ENCODE results near the gene SIRT3. TPM values are rescaled to one million over a fixed set of nuclear protein-coding genes. Genes with fewer than 3 reads are reported as not detected.

Gene SIRT3
- 17.6 TPM for total RNA-seq
- long read RNA-seq, transcript SIRT3-214 (7 exons, 1,588 nt) = minor isoform, 6 of 40 reads
- long read RNA-seq, transcript SIRT3-201 (7 exons, 2,543 nt) = major isoform, 15 of 40 reads
- long read RNA-seq, partial matches to known transcripts = 3 of 40 reads
- long read RNA-seq, other reads (novel, unspliced or antisense) = 15 of 40 reads

- Histone ChIP-seq H3K27me3 (ENCODE audit: low read depth) (no peaks in the 10 kb centered on the region), H3K36me3 (peaks cover 28% of the 10 kb centered on the region), H3K9me3 (no peaks in the 10 kb centered on the region), H3K27ac (peak within 1 kb of the TSS; percentile 96), H3K4me3 (peak within 1 kb of the TSS; percentile 94), H3K4me1 (peaks cover 27% of the 10 kb centered on the region)
- TF ChIP-seq CTCF (IDR thresholded peaks at IDR 0.05) = no peak
- intact Hi-C loops (cut with DNase I) = no loop called here
- DNase-seq (peak; percentile 89), ATAC-seq (peak; percentile 95 to 96)
Measured at GRCh38 chr11:235997-236773, at the start of gene SIRT3. Gene SIRT3, minus strand, starts transcription at chr11:236342. Its CDS starts 14 bp downstream, at chr11:236328.

GRCh38 chr11:285894-286220 is 49.7 kb upstream of the SIRT3 start:
- DNase-seq = no peak
- ATAC-seq = no peak
- intact Hi-C loops (cut with DNase I) = no loop called here
- Histone ChIP-seq H3K27me3 (ENCODE audit: low read depth) (peaks cover 40% of the 10 kb centered on the region), H3K36me3 (no peaks in the 10 kb centered on the region), H3K27ac (no peak overlapping the region), H3K4me1 (peaks cover 34% of the 10 kb centered on the region), H3K9me3 (no peaks in the 10 kb centered on the region), H3K4me3 (no peak overlapping the region)
- TF ChIP-seq CTCF (IDR thresholded peaks at IDR 0.05) = no peak

GRCh38 chr11:285021-285893 is 49.1 kb upstream of the SIRT3 start:
- Histone ChIP-seq H3K9me3 (no peaks in the 10 kb centered on the region), H3K4me3 (no peak overlapping the region), H3K36me3 (no peaks in the 10 kb centered on the region), H3K4me1 (peaks cover 36% of the 10 kb centered on the region), H3K27me3 (ENCODE audit: low read depth) (peaks cover 46% of the 10 kb centered on the region), H3K27ac (no peak overlapping the region)
- TF ChIP-seq CTCF (IDR thresholded peaks at IDR 0.05) = no peak
- DNase-seq = no peak
- ATAC-seq = no peak
- intact Hi-C loops (cut with DNase I) = no loop called here

- H3K27me3 ChIP-seq (ENCODE audit: low read depth) = peaks cover 55% of the 10 kb centered on the region
- DNase-seq = no peak
- intact Hi-C loops (cut with DNase I) = no loop called here
Measured at GRCh38 chr11:284105-285020, 48.2 kb upstream of the SIRT3 start.

More at GRCh38 chr11:284105-285020, 48.2 kb upstream of the SIRT3 start:
- H3K36me3 ChIP-seq = no peaks in the 10 kb centered on the region
- peaks cover 36% of the 10 kb centered on the region for H3K4me1 ChIP-seq
- TF ChIP-seq CTCF (IDR thresholded peaks at IDR 0.05) = no peak
- H3K4me3 ChIP-seq = no peak overlapping the region
- H3K9me3 ChIP-seq = no peaks in the 10 kb centered on the region
- H3K27ac ChIP-seq = no peak overlapping the region
- ATAC-seq = no peak

Data from lower lobe of right lung (tissue), 2 donors.